Left lung (tissue), 14 donors: ENCODE data around the gene MBD6. TPM values are rescaled to one million over a fixed set of nuclear protein-coding genes. Genes with fewer than 3 reads are reported as not detected.

ENCODE experiments used
- ATAC-seq: fragments of 200-7000 bp; cut with Tn5 transposase; one replicate; pipeline ENCODE4 v1.9.1; 2020; ENCODE audit warnings: moderate library complexity
- DNase-seq, 4 donors: peaks; one replicate each; pipeline ENCODE4 v3.0.0-alpha.2; 2013 to 2020
- H3K27ac ChIP-seq, 2 donors: fragments of 200-600 bp; sonication (generic) in 1 of 2; one replicate each; pipeline versions ENCODE4 v1.5.0 to v1.8.0; 2020 to 2021
- H3K27me3 ChIP-seq, 2 donors: fragments of 200-600 bp; sonication (generic) in 1 of 2; one replicate each; pipeline versions ENCODE4 v1.5.0 to v1.8.0; 2020 to 2021
- H3K36me3 ChIP-seq, 2 donors: fragments of 200-600 bp; sonication (generic) in 1 of 2; one replicate each; pipeline versions ENCODE4 v1.5.0 to v1.8.0; 2020 to 2021
- H3K4me1 ChIP-seq, 2 donors: fragments of 200-600 bp; one replicate each; pipeline ENCODE4 v1.8.0; 2021
- H3K4me3 ChIP-seq, 2 donors: fragments of 200-600 bp; sonication (generic) in 1 of 2; one replicate each; pipeline versions ENCODE4 v1.5.0 to v1.8.0; 2020 to 2021; ENCODE audit warnings: mild to moderate bottlenecking in 1 of 2
- H3K9me3 ChIP-seq, 2 donors: fragments of 200-600 bp; sonication (generic) in 1 of 2; one replicate each; pipeline versions ENCODE4 v1.5.0 to v1.8.0; 2020 to 2021
- intact Hi-C, 2 donors: fragments of 100-400 bp; cut with DNase I; formaldehyde crosslinking; loops; one replicate each; pipeline versions ENCODE4 v1.11.2 to v1.14.2; 2022
- long read RNA-seq, 12 donors: library from polyadenylated mRNA in 2 of 12; unstranded in 2 of 12; transcript quantifications; one replicate each; pipeline ENCODE4 v2.0.0 and lab custom pipeline, GENCODE V29; 2019 to 2026
- polyA plus RNA-seq, 6 donors: library from polyadenylated mRNA; unstranded; fragments of 120-200 nt; gene quantifications; one replicate each; pipeline ENCODE4 v1.2.1, GENCODE V29; 2013; ENCODE audit not compliant: insufficient read length in 6 of 6
- total RNA-seq, 2 donors: library from RNA; stranded (reverse); fragmentation: NEBNext Ultra II Directional; extraction: Animal tissue kit (Norgen Biotek cat#: 25700); gene quantifications; one replicate each; pipeline ENCODE4 v1.2.1, GENCODE V29; 2021
- TF ChIP-seq, protein P1 (sequence below), 2 donors: fragments of 200-600 bp; sonication (generic) in 1 of 2; IDR thresholded peaks; one replicate each; pipeline versions ENCODE4 v1.5.0 to v1.8.0; 2021; ENCODE audit warnings: antibody characterized with exemption in 2 of 2
- donor health status: DM: no; HTN: yes; CAD: no.
- donor health status: DM: no; HTN: no; CAD: no.

MBD6 gene
- total RNA-seq (100 to 1,000 TPM in 1 of 2 donors, 10 to 100 TPM in 1; 69.1 to 111 TPM), polyA plus RNA-seq (10 to 100 TPM; 61.3 to 84.6 (median 73.2) TPM)
- long read RNA-seq, donor 1, partial matches to known transcripts = 166 of 225 reads
- long read RNA-seq, donor 1, other reads (novel, unspliced or antisense) = 57 of 225 reads
- long read RNA-seq, donor 2, partial matches to known transcripts = 75 of 76 reads
- long read RNA-seq, donor 2, other reads (novel, unspliced or antisense) = 0 of 76 reads
- long read RNA-seq, donor 3, partial matches to known transcripts = 35 of 35 reads
- long read RNA-seq, donor 3, other reads (novel, unspliced or antisense) = 0 of 35 reads
- long read RNA-seq, donor 4, partial matches to known transcripts = 0 of 2 reads
- long read RNA-seq, donor 4, other reads (novel, unspliced or antisense) = 2 of 2 reads
- long read RNA-seq, donor 5, partial matches to known transcripts = 59 of 59 reads
- long read RNA-seq, donor 5, other reads (novel, unspliced or antisense) = 0 of 59 reads
- long read RNA-seq, donor 6, partial matches to known transcripts = 53 of 54 reads
- long read RNA-seq, donor 6, other reads (novel, unspliced or antisense) = 0 of 54 reads
- long read RNA-seq, donor 7, full-length matches to known transcripts = 4 of 24 reads
- long read RNA-seq, donor 7, partial matches to known transcripts = 20 of 24 reads
- long read RNA-seq, donor 7, other reads (novel, unspliced or antisense) = 0 of 24 reads
- long read RNA-seq, donor 8, full-length matches to known transcripts = 3 of 62 reads
- long read RNA-seq, donor 8, partial matches to known transcripts = 59 of 62 reads
- long read RNA-seq, donor 8, other reads (novel, unspliced or antisense) = 0 of 62 reads
- long read RNA-seq, donor 9 = 0 reads
- long read RNA-seq, donor 10 = 0 reads
- long read RNA-seq, donor 11, partial matches to known transcripts = 40 of 40 reads
- long read RNA-seq, donor 11, other reads (novel, unspliced or antisense) = 0 of 40 reads
- long read RNA-seq, donor 12, partial matches to known transcripts = 43 of 44 reads
- long read RNA-seq, donor 12, other reads (novel, unspliced or antisense) = 0 of 44 reads

DNA sequence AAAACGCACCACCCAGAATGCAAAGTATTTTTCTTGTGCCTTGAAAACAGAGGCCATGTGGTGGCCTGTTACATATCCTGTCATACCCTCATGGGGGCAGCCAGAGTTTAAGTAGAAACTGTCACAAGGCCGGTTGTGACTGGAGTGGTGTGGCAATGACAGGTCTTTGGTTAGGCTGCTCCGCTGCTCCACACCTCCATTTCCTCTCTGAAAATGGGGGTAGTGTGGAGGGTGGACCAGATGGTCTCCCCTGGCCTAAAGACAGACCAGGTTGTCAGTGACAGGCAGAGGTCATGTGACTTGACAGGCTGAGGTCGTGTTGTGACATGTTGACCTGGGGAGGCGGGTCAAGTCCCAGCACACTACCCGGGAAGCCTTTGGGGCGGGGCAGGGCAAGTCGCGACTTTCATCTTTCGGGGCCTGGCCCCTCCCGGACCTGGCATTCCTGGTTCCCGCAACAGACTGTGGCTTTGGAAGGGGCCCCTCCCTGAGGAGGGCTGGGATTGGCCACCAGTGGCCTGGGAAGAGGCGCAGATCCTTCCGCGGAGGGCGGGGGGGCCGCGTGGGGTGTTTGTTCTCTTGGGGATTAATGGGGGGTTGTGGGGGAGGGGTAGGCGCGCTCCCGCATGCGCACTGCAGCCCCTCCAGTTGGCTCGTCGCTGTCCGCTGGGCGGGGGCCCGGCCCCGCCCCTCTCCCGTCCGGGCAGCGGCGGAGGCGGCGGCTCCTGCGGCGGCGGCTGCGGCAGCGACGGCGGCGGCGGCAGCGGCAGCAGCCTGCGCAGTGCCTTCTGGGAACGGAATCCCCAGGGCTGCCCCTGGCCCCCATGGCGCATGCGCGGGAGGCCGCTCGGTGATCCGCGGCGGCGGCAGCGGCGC is at the start of gene MBD6:
Gene MBD6 (plus strand): TSS at position 814 of the 876 bp plus-strand sequence. CDS start 1,480 bp downstream, outside the sequence.
- H3K9me3 ChIP-seq = no peaks in the 10 kb centered on the region
- intact Hi-C loops = no loop called here
- ATAC-seq = peak; percentile 46

GRCh38 chr12:57473392-57473791 is 49.2 kb upstream of the MBD6 start:
- Histone ChIP-seq H3K36me3 (peaks cover 0 to 71% of the 10 kb centered on the region in 2 donors), H3K27ac (no peak overlapping the region), H3K4me1 (peaks cover 0 to 57% of the 10 kb centered on the region in 2 donors), H3K4me3 (no peak overlapping the region), H3K27me3 (peaks cover 24 to 60% of the 10 kb centered on the region in 2 donors), H3K9me3 (no peaks in the 10 kb centered on the region)
- ATAC-seq = no peak
- DNase-seq = no peak
- intact Hi-C loops = no loop called here
- TF ChIP-seq, protein P1, sequence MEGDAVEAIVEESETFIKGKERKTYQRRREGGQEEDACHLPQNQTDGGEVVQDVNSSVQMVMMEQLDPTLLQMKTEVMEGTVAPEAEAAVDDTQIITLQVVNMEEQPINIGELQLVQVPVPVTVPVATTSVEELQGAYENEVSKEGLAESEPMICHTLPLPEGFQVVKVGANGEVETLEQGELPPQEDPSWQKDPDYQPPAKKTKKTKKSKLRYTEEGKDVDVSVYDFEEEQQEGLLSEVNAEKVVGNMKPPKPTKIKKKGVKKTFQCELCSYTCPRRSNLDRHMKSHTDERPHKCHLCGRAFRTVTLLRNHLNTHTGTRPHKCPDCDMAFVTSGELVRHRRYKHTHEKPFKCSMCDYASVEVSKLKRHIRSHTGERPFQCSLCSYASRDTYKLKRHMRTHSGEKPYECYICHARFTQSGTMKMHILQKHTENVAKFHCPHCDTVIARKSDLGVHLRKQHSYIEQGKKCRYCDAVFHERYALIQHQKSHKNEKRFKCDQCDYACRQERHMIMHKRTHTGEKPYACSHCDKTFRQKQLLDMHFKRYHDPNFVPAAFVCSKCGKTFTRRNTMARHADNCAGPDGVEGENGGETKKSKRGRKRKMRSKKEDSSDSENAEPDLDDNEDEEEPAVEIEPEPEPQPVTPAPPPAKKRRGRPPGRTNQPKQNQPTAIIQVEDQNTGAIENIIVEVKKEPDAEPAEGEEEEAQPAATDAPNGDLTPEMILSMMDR (IDR thresholded peaks at IDR 0.05) = no peak

More for the DNA sequence above, at the start of gene MBD6:
- TF ChIP-seq, protein P1 (IDR thresholded peaks at IDR 0.05) = no peak
- peaks cover 45 to 67% of the 10 kb centered on the region in 2 donors for H3K4me1 ChIP-seq
- peak within 1 kb of the TSS; percentile 95 to 97 for H3K27ac ChIP-seq
- H3K4me3 ChIP-seq = peak within 1 kb of the TSS; percentile 49 to 95
- H3K27me3 ChIP-seq = no peaks in the 10 kb centered on the region
- peak; percentile 88 to 97 (median 94) for DNase-seq
- H3K36me3 ChIP-seq = peaks cover 0 to 48% of the 10 kb centered on the region in 2 donors

- H3K4me1 ChIP-seq = peaks cover 0 to 62% of the 10 kb centered on the region in 2 donors
- ATAC-seq = no peak
- DNase-seq = no peak
- no peak overlapping the region for H3K4me3 ChIP-seq
- H3K27me3 ChIP-seq = peaks cover 24 to 60% of the 10 kb centered on the region in 2 donors
- TF ChIP-seq, protein P1 (IDR thresholded peaks at IDR 0.05) = no peak
- intact Hi-C loops = no loop called here
- H3K9me3 ChIP-seq = no peaks in the 10 kb centered on the region
- H3K36me3 ChIP-seq = peaks cover 0 to 66% of the 10 kb centered on the region in 2 donors
- H3K27ac ChIP-seq = no peak overlapping the region
Observed at GRCh38 chr12:57473886-57474285, 48.7 kb upstream of the MBD6 start.

DNA sequence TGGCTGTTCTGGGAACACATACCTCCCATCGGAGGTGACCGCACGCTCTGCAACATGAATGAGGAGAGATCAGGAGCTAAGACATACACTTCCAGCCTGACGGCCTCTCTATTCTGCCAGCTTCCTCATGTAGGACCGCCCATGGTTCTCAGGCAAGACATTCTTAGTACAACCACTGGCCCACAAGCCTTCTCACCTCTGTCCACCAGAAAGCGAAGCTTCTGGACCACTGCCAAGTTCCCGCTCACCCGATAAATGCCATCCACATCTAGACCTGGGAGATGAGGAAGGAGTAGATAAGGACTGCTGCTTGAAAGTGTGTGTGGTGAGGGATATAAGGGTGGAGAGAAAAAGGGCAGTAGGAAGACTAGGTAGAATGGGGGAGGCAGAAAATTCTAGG is 48.2 kb upstream of the MBD6 start:
- Histone ChIP-seq H3K27me3 (peaks cover 24 to 58% of the 10 kb centered on the region in 2 donors), H3K9me3 (no peaks in the 10 kb centered on the region), H3K4me1 (peaks cover 0 to 65% of the 10 kb centered on the region in 2 donors), H3K36me3 (peaks cover 0 to 61% of the 10 kb centered on the region in 2 donors), H3K4me3 (no peak overlapping the region), H3K27ac (no peak overlapping the region)
- TF ChIP-seq, protein P1 (IDR thresholded peaks at IDR 0.05) = no peak
- ATAC-seq = no peak
- no peak for DNase-seq
- intact Hi-C loops = no loop called here
